Measurements from ENCODE around the gene SLC25A39. TPM values are rescaled to one million over a fixed set of nuclear protein-coding genes. Genes with fewer than 3 reads are reported as not detected.

SLC25A39 gene
- total RNA-seq, 1 donor from 2014 or later = 80.6 TPM

GRCh38 chr17:44315760-44316731 is 8.6 kb downstream of the SLC25A39 start:
- peaks cover 38% of the 10 kb centered on the region for H3K27me3 Mint-ChIP-seq (ENCODE audit: low read depth, unreplicated experiment)
- H3K27ac Mint-ChIP-seq (ENCODE audit: unreplicated experiment) = no peak overlapping the region
- H3K9ac ChIP-seq (ENCODE audit: low read length) = no peak overlapping the region
- peaks cover 3% of the 10 kb centered on the region for H3K4me1 Mint-ChIP-seq (ENCODE audit: low read depth, unreplicated experiment)
- no peaks in the 10 kb centered on the region for H3K79me2 ChIP-seq (ENCODE audit: insufficient read depth, low read length)
- H4K20me1 ChIP-seq (ENCODE audit: insufficient read depth, low read length) = peaks cover 25% of the 10 kb centered on the region
- no peak overlapping the region for H3K4me3 ChIP-seq (ENCODE audit: insufficient read depth, low read depth, low read length)
- peaks cover 4% of the 10 kb centered on the region for H3K9me3 Mint-ChIP-seq (ENCODE audit: unreplicated experiment)
- peak overlapping the region; percentile 81 for H3K4me3 Mint-ChIP-seq (ENCODE audit: unreplicated experiment)
- H3K27me3 ChIP-seq (ENCODE audit: insufficient read depth, low read length) = peaks cover 29% of the 10 kb centered on the region
- no peak overlapping the region for H2AFZ ChIP-seq (ENCODE audit: low read depth, low read length)
- H3K27ac ChIP-seq (ENCODE audit: low read depth, low read length) = no peak overlapping the region
- no peak for DNase-seq (ENCODE audit: low read depth)
- H3K36me3 ChIP-seq (ENCODE audit: insufficient read depth, low read length) = peaks cover 5% of the 10 kb centered on the region
- no peaks in the 10 kb centered on the region for H3K4me1 ChIP-seq (ENCODE audit: insufficient read depth, low read length)
- peaks cover 7% of the 10 kb centered on the region for H3K36me3 Mint-ChIP-seq (ENCODE audit: low read depth, unreplicated experiment)
- peak overlapping the region; percentile 33 for H3K4me2 ChIP-seq (ENCODE audit: low read length)
- TF ChIP-seq EZH2 (IDR thresholded peaks at IDR 0.05; ENCODE audit: insufficient read depth, low read length) (peak; percentile 21), CTCF (IDR thresholded peaks at IDR 0.05; ENCODE audit: insufficient read depth, low read depth, low read length) (no peak)
- H3K9me3 ChIP-seq (ENCODE audit: insufficient read depth, low read depth, low read length) = no peaks in the 10 kb centered on the region
- FAIRE-seq = no peak

- Mint-ChIP-seq H3K4me1 (ENCODE audit: low read depth, unreplicated experiment) (peaks cover 4% of the 10 kb centered on the region), H3K4me3 (ENCODE audit: unreplicated experiment) (peak overlapping the region; percentile 81), H3K9me3 (ENCODE audit: unreplicated experiment) (peaks cover 4% of the 10 kb centered on the region), H3K27me3 (ENCODE audit: low read depth, unreplicated experiment) (peaks cover 41% of the 10 kb centered on the region), H3K36me3 (ENCODE audit: low read depth, unreplicated experiment) (peaks cover 9% of the 10 kb centered on the region), H3K27ac (ENCODE audit: unreplicated experiment) (no peak overlapping the region)
- H3K79me2 ChIP-seq (ENCODE audit: insufficient read depth, low read length) = no peaks in the 10 kb centered on the region
- H3K36me3 ChIP-seq (ENCODE audit: insufficient read depth, low read length) = peaks cover 2% of the 10 kb centered on the region
- H2AFZ ChIP-seq (ENCODE audit: low read depth, low read length) = peak overlapping the region; percentile 47
- H4K20me1 ChIP-seq (ENCODE audit: insufficient read depth, low read length) = peaks cover 18% of the 10 kb centered on the region
- H3K4me3 ChIP-seq (ENCODE audit: insufficient read depth, low read depth, low read length) = no peak overlapping the region
- H3K9ac ChIP-seq (ENCODE audit: low read length) = no peak overlapping the region
- no peak for FAIRE-seq
- no peak overlapping the region for H3K27ac ChIP-seq (ENCODE audit: low read depth, low read length)
- DNase-seq (ENCODE audit: low read depth) = no peak
- H3K9me3 ChIP-seq (ENCODE audit: insufficient read depth, low read depth, low read length) = no peaks in the 10 kb centered on the region
- no peaks in the 10 kb centered on the region for H3K4me1 ChIP-seq (ENCODE audit: insufficient read depth, low read length)
- TF ChIP-seq EZH2 (IDR thresholded peaks at IDR 0.05; ENCODE audit: insufficient read depth, low read length) (no peak), CTCF (IDR thresholded peaks at IDR 0.05; ENCODE audit: insufficient read depth, low read depth, low read length) (no peak)
- H3K27me3 ChIP-seq (ENCODE audit: insufficient read depth, low read length) = peaks cover 29% of the 10 kb centered on the region
- peak overlapping the region; percentile 72 for H3K4me2 ChIP-seq (ENCODE audit: low read length)
These were observed 9.6 kb downstream of the SLC25A39 start for GRCh38 chr17:44314869-44315661.
